HG03175 (cell line): ENCODE results near the gene SMIM20.
"Not testable (repeated sequence)": the region's sequence is repeated elsewhere in the genome, so short reads cannot be mapped to it uniquely, and the experiment has no call there.

Experiments
- ATAC-seq: cut with Tn5 transposase; IDR thresholded peaks from one replicate; pipeline ENCODE4 v1.9.1; 2021; ENCODE audit warnings: mild to moderate bottlenecking, moderate library complexity; ENCODE audit not compliant: unreplicated experiment

The SMIM20 gene

DNA sequence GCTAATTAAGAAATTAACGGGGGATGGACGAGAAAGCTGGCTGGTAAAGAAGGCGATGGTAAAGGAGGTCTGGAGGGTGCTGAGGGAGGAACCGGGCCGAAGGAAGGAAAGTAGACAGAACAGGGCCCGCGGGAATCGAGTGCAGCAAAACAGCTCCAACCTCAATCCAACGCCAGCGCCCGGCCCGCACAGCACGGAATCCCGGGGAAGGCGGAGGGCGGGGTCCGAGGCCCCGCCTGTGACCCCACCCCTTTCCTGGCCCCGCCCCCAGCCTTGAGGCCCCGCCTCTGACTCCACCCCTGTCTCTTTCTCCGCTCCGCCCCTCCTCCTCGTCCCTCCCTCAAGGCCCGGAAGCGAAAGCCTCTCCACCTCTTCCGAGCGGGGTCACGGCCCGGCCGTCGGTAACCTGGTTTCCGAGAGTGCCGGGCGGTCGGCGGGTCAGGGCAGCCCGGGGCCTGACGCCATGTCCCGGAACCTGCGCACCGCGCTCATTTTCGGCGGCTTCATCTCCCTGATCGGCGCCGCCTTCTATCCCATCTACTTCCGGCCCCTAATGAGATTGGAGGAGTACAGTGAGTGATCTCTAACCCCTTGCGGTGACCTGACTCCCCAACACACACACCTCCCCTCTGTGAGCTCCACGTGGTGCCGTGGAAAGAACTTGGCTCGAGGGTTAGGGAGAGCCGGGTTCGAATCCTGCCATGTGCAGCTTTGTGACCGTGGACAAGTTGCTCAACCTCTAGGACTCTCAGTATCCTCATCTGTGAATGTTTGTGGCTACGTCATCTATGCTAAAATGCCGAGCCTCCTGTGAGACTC, at the start of gene SMIM20:
Gene SMIM20 (plus strand): TSS at position 370 of the 819 bp plus-strand sequence. CDS start 94 bp downstream, at position 464.
- ATAC-seq = peak; percentile 93

DNA sequence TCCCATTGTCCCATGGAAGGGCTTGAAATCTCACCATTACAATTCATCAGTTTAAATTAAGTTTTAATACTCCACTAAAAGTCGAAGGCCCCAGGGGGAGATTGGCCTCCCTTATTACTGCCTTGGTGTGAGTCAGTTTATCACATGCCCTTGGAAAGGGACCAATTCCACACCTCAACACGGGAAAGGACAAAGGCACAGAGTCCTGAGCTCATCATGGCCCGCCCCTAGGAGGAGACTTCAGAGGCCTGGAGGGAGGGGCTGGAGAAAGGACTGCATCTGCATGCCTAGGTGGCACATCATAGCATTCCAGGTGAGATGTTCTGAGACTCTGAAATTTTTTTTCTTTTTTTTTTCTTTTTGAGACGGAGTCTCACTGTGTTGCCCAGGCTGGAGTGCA, 48.4 kb upstream of the SMIM20 start:
- no peak for ATAC-seq

DNA sequence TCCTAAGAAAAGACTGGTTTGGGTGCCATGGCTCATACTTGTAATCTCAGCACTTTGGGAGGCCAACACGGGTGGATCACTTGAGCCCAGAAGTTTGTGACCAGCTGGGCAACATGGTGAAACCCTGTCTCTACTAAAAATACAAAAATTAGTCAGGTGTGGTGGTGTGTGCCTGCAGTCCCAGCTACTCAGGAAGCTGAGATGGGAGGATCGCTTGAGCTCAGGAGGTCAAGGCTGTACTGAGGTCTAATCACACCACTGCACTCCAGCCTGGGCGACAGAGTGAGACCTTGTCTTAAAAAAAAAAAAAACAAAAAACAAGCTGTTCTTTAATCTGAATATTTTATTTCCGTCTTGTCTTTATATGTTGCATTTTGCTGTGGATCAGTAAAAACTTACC, 47.6 kb upstream of the SMIM20 start:
- ATAC-seq = not testable (repeated sequence)

DNA sequence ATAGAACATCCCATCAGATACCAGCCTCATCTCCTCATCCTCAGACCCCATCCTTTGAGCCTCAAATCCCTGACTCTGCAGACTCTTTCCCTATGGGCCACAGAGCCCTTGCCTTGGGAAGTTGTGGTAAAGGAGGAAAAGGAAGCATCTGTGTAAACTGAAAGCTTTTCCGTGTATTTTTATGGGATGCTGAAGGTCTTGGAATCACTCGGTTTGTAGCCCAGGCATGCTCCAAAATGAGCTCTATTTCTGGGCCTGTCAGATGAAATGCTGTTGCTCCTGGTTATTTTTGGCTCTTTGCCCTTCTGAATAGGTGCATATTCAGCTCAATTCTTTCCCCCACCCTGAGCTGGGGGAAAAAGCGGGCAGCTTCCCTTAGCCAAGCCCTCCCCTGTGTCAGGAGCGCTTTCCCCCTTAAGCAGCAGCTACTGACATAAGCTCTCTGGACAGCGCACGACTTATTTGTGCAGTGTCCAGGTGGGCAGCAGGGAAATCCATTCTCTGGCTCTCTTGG, 46.2 kb upstream of the SMIM20 start:
- no peak for ATAC-seq

DNA sequence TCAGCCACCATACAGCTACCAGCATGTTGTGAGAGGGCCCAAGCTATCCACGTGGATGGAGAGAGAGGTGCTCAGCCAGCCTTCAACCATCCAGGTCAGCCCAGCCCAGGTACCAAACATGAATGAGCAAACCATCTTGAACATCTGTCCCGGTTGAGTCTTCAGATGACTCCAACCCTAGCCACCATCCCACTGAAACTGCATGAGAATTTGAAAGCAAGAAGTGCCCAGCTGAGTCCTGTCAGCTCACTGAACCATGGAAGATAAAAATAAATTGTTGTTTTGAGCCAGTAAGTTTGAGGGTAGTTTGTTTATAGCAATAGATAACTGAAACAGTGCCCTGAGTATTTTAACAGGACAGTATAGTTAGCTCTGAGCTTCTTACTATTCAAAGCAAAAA, 43.9 kb upstream of the SMIM20 start:
- no peak for ATAC-seq

DNA sequence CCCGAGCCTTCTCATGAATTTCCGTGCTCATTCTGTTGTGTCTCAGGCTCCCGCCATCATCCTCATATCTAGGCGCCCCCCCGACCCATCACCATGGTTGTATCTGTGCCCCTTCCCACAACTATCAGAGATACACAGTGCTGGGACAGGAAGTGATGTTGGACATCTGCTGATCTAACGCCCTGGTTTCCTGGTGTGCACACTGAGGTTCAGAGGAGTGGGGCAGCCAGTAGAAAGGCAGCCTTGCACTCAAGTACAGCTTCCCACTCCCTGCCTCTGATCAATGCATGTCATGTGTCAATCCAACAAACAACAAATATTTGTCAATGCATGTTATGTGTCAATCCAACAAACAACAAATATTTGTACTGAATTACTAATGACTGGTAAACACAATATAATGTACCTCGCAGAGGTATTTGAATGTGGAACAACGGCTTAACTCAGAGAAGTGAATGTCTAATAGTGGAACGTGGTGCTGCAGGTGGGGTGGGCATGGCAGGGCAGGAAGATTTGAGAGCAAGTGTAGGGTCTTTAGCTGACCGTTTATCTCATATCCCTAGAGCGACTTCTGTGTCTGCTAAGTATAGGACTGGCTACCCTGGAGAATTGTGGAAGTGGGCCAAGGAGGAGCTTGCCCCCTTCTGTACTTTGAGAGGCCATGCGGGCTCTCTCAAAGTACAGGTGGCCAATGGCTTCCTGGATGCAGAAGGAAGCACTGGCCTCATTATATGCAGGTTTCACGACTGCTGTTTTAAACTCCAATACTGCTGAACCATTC, 41.0 kb upstream of the SMIM20 start:
- ATAC-seq = no peak

DNA sequence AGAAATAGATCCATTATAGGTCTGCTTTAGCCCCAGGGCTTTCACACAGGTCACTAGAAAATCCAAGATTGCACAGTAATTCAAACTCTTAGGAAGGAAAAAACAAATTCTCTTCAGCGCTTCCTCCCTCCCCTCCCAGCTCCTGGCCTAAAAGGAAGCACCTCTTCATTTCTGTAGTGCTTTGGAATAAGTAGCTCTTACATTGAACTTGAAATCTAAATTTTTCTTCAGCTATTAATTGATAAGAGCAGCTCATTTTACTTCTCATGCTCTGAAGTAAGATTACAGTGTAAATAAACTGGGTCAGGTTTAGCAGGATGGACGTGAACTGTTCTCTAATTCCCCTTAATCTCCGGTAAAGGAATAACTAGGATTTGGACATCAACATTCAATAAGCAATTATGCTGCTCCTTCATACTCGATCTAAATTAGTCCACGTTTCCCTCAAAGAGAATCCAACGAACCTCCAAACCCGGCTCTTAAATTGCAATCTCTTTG, 40.3 kb upstream of the SMIM20 start:
- no peak for ATAC-seq

DNA sequence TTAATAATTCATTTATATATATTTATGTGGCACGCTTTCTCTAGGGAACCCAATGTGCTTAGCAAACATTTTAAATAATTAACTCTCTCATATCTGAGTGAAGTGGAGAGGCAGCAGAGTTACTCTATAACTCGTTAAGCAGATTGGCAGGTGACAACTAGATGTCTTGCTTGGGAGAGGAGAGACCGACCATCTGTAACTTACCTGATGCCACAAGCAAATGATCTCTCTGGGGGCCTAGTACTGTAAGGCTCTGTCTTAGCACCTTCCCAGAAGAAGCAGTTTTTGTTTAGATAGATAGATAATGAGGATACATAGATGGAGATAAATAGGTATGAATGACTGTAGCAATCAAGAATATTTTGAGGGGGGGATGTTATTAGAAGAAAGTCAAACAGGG, 39.4 kb upstream of the SMIM20 start:
- peak; percentile 55 for ATAC-seq

DNA sequence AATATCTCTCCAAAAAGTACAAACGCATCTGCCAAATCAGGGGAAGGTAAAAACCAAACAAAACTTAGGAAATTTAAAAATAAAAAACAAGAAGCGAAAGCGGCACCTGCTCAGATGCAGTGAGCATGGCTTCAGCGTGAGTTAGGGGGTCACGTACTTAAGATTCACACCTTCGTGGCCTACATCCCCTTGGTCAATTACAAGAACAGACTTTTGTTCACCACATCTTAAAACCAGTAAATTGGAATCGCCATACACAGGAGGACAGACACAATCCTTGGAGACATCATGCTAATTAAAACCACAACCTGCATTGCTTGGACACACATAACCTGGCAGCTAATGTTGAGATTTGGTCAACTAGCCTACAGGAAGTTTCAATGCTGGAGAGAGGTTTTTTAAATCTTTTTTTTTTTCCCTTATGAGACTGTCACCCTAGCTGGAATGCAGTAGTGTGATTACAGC, 38.7 kb upstream of the SMIM20 start:
- peak; percentile 78 for ATAC-seq

DNA sequence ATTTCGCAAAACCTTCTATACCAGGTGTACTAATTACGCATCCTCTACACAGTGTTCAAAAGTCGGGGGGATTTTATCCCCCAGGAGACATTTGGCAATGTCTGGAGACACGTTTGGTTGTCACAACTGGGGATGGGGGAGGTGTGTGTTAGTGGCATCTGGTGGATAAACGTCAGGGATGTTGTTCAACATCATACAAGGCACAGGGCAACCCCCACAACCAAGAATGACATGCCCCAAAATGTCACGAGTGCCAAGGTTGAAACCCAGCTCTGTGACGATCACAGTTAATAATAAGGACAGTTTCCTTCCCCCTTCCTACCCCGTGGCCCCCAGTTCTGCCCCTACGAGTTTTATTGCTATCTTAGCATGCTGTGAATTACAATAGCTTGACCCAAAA, 35.3 kb upstream of the SMIM20 start:
- ATAC-seq = no peak

DNA sequence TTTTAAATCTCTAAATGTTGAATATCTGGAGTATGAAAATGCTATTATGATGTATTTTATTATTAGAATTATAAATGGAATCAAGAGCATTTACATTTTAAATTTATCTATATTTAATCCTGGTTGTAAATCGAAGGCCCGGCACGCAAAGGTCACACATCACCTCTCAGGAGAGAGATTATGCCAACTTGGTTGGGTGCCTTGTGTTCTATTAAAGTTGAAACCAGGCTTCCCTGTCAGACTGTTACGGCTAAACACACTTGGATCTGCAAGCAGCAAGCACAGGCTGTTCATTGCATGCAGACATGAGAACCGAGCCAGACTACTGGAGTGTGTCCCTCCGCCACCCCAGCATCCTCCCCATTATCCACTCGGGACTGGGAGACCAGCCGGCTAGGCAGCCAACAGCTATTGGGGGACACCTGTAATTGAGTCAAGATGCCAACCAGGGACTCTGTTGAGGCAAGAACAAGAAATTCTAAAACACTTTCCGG, 34.9 kb upstream of the SMIM20 start:
- ATAC-seq = no peak

DNA sequence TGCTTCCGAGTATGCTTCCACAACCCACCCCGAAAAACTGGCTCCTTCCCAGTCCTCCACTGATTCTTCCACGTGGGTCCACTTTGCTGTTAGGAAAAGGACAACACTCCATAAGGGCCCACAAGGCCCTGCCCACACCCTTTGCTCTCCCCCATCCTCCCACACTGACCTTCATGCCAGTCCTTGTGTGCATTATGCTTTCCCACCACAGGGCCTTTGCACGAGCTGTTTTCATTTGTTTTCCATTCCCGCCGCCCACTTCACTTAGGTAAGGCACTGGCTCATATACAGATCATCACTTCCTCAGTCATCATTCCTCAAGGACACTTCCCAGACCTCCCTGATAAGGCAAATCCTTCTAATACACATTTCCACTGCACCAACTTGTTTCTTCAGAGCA, 34.4 kb upstream of the SMIM20 start:
- no peak for ATAC-seq

DNA sequence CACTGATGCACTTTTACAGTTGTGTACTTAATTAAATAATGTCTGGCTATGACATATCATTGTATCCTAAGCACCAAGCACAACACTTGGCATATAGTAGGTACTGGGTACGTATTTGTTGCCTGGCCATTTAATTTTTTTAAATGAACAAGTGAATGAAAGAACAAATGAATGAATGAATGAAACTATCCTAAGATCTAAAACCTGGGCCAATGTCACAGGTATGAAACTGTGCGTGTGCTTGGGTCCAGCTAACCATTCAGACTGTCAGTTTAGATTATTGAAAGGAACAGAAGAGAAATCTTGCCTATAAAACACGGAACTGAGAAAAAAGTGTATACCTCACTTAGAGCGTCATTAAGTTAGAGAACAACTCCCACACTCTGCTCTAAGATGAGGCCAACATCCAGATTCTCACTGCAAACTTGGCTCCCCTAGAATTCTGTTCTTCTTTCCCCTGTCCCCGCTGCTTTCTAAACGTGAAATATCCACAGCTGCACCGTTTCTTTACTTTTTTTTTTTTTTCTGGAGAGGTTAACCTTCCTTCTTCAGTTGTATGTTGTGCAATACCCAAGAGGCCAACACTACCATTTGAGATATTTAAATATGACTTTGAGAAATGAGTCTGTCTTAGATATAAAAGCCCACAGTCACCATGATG, 33.9 kb upstream of the SMIM20 start:
- ATAC-seq = peak; percentile 61

DNA sequence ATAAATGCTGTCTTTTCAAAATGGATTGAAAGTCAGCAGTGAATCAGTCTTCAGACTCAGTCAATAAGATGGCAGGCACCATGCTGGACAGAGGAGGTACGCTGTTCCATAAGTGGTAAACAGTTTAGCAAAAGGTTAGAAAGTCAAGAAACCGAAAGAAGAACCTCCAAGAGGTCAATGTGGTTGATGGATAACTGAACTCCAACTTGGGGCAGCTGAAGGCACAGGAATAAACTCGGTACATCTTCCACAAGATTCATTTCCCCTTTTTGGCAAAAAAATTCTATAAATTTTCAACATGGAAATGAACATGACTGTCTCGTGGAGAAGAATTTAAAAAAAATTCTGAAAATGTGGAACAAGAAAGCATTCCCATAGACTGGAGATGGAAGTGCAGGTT, 32.8 kb upstream of the SMIM20 start:
- ATAC-seq = no peak

DNA sequence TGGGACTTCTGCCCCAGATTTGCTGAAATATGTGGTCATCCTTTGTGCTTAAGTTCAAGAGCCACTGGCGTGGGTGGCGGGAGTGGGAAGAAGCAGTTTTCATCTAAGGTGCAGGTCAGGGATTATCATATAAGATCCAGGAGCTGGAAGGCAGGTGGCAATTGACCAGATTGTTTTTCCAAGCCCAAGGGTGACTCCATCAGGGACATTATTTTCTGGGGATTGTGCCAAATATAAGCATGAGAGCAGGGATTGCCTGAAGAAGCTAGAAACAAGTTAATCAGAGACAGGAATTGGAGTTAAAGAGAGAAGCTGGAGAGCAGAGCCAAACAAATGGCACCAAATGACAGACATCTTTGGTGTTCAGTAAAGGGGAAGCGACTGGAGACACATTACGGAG, 31.8 kb upstream of the SMIM20 start:
- no peak for ATAC-seq

DNA sequence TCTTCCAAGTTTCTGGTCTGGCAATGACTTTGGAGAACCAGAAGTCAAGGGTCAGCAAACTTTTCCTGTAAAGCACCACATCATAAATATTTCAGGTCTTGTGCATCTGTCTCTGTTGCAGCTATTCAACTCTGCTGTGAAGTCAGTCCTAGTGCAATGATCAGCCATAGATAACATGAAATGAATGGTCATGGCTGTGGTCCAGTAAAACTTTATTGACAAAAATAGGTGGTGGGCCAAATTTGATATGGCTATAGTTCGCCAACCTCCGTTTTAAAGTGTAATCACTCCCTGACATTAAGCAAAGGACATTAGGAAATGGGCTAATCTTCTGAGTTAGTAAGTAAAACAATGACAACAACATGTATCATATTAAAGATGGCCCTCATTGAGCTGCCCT, 30.5 kb upstream of the SMIM20 start:
- ATAC-seq = no peak

DNA sequence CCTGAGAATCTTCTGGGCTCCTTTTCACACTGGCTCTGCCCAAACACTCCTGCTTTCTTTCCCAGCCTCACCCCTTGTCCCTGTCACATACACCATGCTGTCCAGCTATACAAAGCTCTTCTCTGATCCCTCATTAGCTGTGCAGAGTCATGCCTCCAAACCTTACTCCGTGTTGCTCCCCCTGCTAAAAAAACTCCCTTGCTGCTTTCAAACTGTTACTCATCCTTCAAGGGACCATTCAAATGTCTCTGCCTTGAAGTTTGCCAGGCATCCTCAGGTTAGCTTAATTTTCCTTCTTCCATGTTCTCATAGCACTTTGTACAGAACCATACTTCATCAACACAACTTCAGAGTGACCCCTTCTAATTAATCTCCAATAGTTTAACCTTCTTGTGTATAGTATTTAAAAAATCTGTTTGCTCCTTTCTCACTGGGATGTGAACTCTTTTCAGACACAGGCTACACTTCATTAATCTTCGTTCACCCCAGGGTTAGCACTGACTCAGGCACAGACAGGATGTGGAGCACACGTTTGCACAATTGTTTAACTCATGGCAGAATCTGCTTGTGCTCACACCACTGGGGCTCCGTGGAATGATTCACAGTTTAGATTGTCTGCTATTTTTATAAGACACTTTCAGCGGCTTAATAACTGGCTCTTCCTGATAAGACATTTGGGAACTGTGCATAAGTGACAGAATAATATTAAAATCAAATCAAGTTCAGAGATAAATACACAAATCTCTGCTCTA, 29.8 kb upstream of the SMIM20 start:
- peak; percentile 36 for ATAC-seq

DNA sequence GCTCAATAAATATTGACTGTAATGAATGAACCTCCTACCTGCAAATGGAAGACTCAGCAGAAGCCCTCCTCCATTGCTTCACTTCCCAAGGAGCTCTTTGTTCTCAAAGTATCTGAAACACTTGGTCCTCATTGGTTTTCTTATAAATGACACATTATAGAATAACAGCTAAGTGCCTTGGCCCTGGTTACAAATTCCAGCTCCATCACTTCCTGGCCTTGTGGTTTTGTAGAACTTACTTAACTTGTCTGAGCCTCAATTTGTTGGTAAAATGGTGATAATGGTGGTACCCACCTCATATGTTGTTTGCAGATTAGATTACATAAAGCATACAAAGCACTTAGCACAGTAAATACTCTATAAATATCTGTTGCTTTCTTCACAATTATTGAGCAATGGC, 25.2 kb upstream of the SMIM20 start:
- no peak for ATAC-seq

DNA sequence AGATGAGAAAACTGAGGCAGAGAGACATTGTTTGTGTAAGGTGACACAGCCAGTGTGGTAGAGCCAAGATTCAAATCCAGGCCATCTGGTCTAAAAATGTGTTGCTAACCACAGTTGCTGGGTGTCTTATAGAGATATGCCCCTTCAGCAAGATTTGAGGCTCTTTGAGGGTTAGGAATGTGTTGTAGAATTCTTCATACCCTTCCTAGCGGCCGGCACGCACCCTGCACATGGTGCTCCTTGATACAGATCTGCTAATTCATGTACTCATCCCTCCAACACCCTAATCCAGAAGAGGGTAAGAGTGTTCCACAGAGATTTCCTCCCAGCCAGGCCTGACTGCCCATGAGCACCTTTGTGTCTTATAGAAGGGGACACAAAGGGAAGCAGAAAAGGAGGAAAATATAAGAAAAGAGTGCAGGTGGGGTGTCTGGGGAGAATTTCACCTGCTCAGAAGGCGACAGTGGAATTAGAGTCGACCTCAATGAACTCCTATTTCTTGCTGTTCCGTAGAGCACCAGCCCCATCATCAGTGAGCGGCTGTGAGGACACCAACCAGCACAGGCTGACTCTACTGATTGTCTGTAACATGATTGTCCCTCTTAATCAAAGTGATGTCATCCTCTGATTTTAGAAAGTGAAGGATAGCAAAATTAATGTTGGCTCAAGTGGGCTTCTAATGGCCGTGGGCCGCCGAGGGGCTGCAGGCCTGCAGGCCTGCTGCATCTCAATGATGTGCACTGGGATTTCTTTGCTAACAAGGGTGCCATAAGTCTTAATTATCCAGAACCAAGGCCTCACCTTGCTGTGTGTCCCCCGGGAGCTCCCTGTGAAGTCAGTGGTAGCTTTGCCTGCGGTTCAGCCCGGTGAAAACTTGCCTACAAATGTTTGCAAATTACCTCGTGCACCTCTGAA, 24.2 kb upstream of the SMIM20 start:
- ATAC-seq = no peak
